H1 (cell line): ENCODE results near the gene ANK3. TPM values are rescaled to one million over a fixed set of nuclear protein-coding genes. Genes with fewer than 3 reads are reported as not detected.

Experiments
- CTCF ChIA-PET: fragments of 300-600 bp; sonication (Branson Sonifier 250); formaldehyde crosslinking; loops from one replicate; lab custom pipeline; 2021; ENCODE audit not compliant: partially characterized antibody; lab: Charles Lee
- POLR2A ChIA-PET: fragments of 300-600 bp; sonication (Branson Sonifier 250); formaldehyde crosslinking; loops from one replicate; lab custom pipeline; 2021; ENCODE audit warnings: inconsistent platforms; ENCODE audit not compliant: partially characterized antibody; lab: Charles Lee
- DNase-seq, 2 experiments: peaks; one replicate each; pipeline versions ENCODE4 v3.0.0 to v3.0.0-alpha.2; 2010 to 2022; ENCODE audit warnings: low spot score in 2 of 2, low read depth in 1 of 2, mixed read lengths in 1 of 2
- FAIRE-seq: peaks from 2 replicates; lab custom pipeline; 2011; peaks lifted over from hg19 to GRCh38; lab: Jason Lieb, UNC
- H2AFZ ChIP-seq: 2 replicates; pipeline ENCODE4 v1.8.1; 2012; ENCODE audit warnings: low read length, inconsistent platforms
- H2AK5ac ChIP-seq: 2 replicates; pipeline ENCODE4 v1.6.1; 2013; ENCODE audit warnings: low read depth, low read length
- H2BK120ac ChIP-seq: replicated peaks from 2 replicates; pipeline ENCODE3; 2013; ENCODE audit warnings: low read depth, low read length, inconsistent platforms
- H2BK12ac ChIP-seq: 2 replicates; pipeline ENCODE4 v1.6.1; 2013; ENCODE audit warnings: low read depth, low read length
- H2BK15ac ChIP-seq: 2 replicates; pipeline ENCODE4 v1.6.1; 2013; ENCODE audit warnings: low read length
- H2BK20ac ChIP-seq: 2 replicates; pipeline ENCODE4 v1.6.1; 2013; ENCODE audit warnings: low read length
- H2BK5ac ChIP-seq: 2 replicates; pipeline ENCODE4 v1.6.1; 2013; ENCODE audit warnings: low read depth, low read length
- H3K14ac ChIP-seq: 2 replicates; pipeline ENCODE4 v1.6.1; 2013; ENCODE audit warnings: inconsistent platforms; ENCODE audit not compliant: insufficient read length
- H3K18ac ChIP-seq: 2 replicates; pipeline ENCODE4 v1.6.1; 2013; ENCODE audit warnings: low read length; ENCODE audit errors: extremely low read depth
- H3K23ac ChIP-seq: 2 replicates; pipeline ENCODE4 v1.6.1; 2013; ENCODE audit warnings: inconsistent platforms; ENCODE audit not compliant: insufficient read length
- H3K23me2 ChIP-seq: 2 replicates; pipeline ENCODE4 v1.6.1; 2013; ENCODE audit warnings: low read depth, low read length
- H3K27ac ChIP-seq: 2 replicates; pipeline ENCODE4 v1.6.1; 2011; ENCODE audit warnings: low read depth, low read length, inconsistent platforms
- H3K27me3 ChIP-seq, 4 experiments: replicated peaks in 1 of 4; 1 replicate in 1 of 4; 2 replicates in 3 of 4; pipeline versions ENCODE4 v1.6.1 to v1.8.1; 2011 to 2013; ENCODE audit warnings: low read length in 3 of 4, mild to moderate bottlenecking in 3 of 4, inconsistent platforms in 2 of 4, mixed read lengths in 2 of 4, moderate library complexity in 1 of 4; ENCODE audit not compliant: control insufficient read depth in 3 of 4, insufficient read depth in 3 of 4; ENCODE audit errors: extremely low read depth in 1 of 4
- H3K36me3 ChIP-seq, 4 experiments: 2 replicates each; pipeline versions ENCODE4 v1.6.1 to v1.8.1; 2011 to 2013; ENCODE audit warnings: mild to moderate bottlenecking in 4 of 4, low read length in 3 of 4, moderate library complexity in 2 of 4, control low read depth in 1 of 4, inconsistent platforms in 1 of 4; ENCODE audit not compliant: insufficient read depth in 4 of 4, control insufficient read depth in 2 of 4
- H3K4ac ChIP-seq: replicated peaks from 2 replicates; pipeline ENCODE3; 2013; ENCODE audit warnings: low read length, low read depth, mixed read lengths, inconsistent platforms; ENCODE audit not compliant: insufficient read length
- H3K4me1 ChIP-seq, 4 experiments: replicated peaks in 1 of 4; 1 replicate in 1 of 4; 2 replicates in 3 of 4; pipeline versions ENCODE4 v1.6.1 to v1.8.1; 2011 to 2013; ENCODE audit warnings: low read length in 3 of 4, inconsistent platforms in 2 of 4, mixed read lengths in 1 of 4; ENCODE audit not compliant: insufficient read depth in 4 of 4, control insufficient read depth in 3 of 4
- H3K4me2 ChIP-seq, 2 experiments: 2 replicates each; pipeline versions ENCODE4 v1.6.1 to v1.8.1; 2011 to 2013; ENCODE audit warnings: low read depth in 2 of 2, low read length in 2 of 2, control low read depth in 1 of 2, inconsistent platforms in 1 of 2, mild to moderate bottlenecking in 1 of 2; ENCODE audit not compliant: insufficient read depth in 1 of 2
- H3K4me3 ChIP-seq, 4 experiments: fragments of 200-600, 300-600 bp in 1 of 4; sonication (generic), shearing (Covaris generic), sonication (Bioruptor Twin) in 1 of 4; 2 replicates each; pipeline versions ENCODE4 v1.5.1 to v1.8.1; 2011 to 2016; ENCODE audit warnings: low read length in 4 of 4, low read depth in 3 of 4, control low read depth in 2 of 4, inconsistent platforms in 2 of 4, mild to moderate bottlenecking in 2 of 4, mixed read lengths in 1 of 4, moderate library complexity in 1 of 4; ENCODE audit not compliant: insufficient read depth in 2 of 4; ENCODE audit errors: extremely low read depth in 1 of 4
- H3K56ac ChIP-seq: replicated peaks from 2 replicates; pipeline ENCODE3; 2013; ENCODE audit warnings: low read depth, mild to moderate bottlenecking, mixed read lengths, low read length, inconsistent platforms; ENCODE audit not compliant: insufficient read length
- H3K79me1 ChIP-seq: 2 replicates; pipeline ENCODE4 v1.6.1; 2013; ENCODE audit warnings: low read depth, low read length, control low read depth
- H3K79me2 ChIP-seq, 2 experiments: 2 replicates each; pipeline versions ENCODE4 v1.6.1 to v1.8.1; 2012 to 2013; ENCODE audit warnings: low read length in 2 of 2, mild to moderate bottlenecking in 2 of 2, inconsistent platforms in 1 of 2; ENCODE audit not compliant: insufficient read depth in 2 of 2, control insufficient read depth in 1 of 2
- H3K9ac ChIP-seq, 4 experiments: replicated peaks in 1 of 4; 1 replicate in 1 of 4; 2 replicates in 3 of 4; pipeline versions ENCODE4 v1.6.1 to v1.8.1; 2011 to 2013; ENCODE audit warnings: low read depth in 3 of 4, low read length in 3 of 4, control low read depth in 2 of 4, mild to moderate bottlenecking in 2 of 4, moderate library complexity in 2 of 4, inconsistent platforms in 1 of 4; ENCODE audit errors: extremely low read depth in 1 of 4
- H3K9me3 ChIP-seq, 2 experiments: 2 replicates each; pipeline versions ENCODE4 v1.6.1 to v1.8.1; 2012 to 2013; ENCODE audit warnings: mild to moderate bottlenecking in 2 of 2, moderate library complexity in 2 of 2, control low read depth in 1 of 2, inconsistent platforms in 1 of 2, low read depth in 1 of 2, low read length in 1 of 2, mixed read lengths in 1 of 2; ENCODE audit not compliant: insufficient read depth in 2 of 2
- H4K20me1 ChIP-seq, 2 experiments: replicated peaks in 1 of 2; 2 replicates each; pipeline versions ENCODE3 to v1.8.1; 2011 to 2013; ENCODE audit warnings: inconsistent platforms in 2 of 2, low read length in 2 of 2, mild to moderate bottlenecking in 1 of 2; ENCODE audit not compliant: insufficient read depth in 2 of 2, control insufficient read depth in 1 of 2
- H4K5ac ChIP-seq: 2 replicates; pipeline ENCODE4 v1.6.1; 2013; ENCODE audit warnings: low read length, low read depth, mixed read lengths, inconsistent platforms; ENCODE audit not compliant: insufficient read length
- H4K8ac ChIP-seq: 2 replicates; pipeline ENCODE4 v1.8.0; 2013; ENCODE audit warnings: mild to moderate bottlenecking, moderate library complexity, low read length, inconsistent platforms; ENCODE audit not compliant: insufficient read depth; ENCODE audit errors: extremely low read depth
- H4K91ac ChIP-seq: replicated peaks from 2 replicates; pipeline ENCODE3; 2013; ENCODE audit warnings: low read length, mixed read lengths, inconsistent platforms; ENCODE audit not compliant: insufficient read length
- CTCF ChIP-seq, 3 experiments: IDR thresholded peaks; 1 replicate in 2 of 3; 2 replicates in 1 of 3; pipeline versions ENCODE4 v1.5.1 to v1.6.1; 2011; ENCODE audit warnings: low read length in 3 of 3, mild to moderate bottlenecking in 3 of 3, inconsistent platforms in 2 of 3, low read depth in 1 of 3, moderate library complexity in 1 of 3; ENCODE audit not compliant: insufficient read depth in 1 of 3; ENCODE audit errors: control extremely low read depth in 1 of 3
- SP1 ChIP-seq: IDR thresholded peaks from 2 replicates; pipeline ENCODE4 v1.6.1; 2011; ENCODE audit warnings: low read depth, low read length
- SP4 ChIP-seq: IDR thresholded peaks from 2 replicates; pipeline ENCODE4 v1.6.1; 2012; ENCODE audit warnings: low read length, inconsistent platforms
- TAF1 ChIP-seq: IDR thresholded peaks from 2 replicates; pipeline ENCODE4 v1.6.1; 2011; ENCODE audit warnings: mild to moderate bottlenecking, low read depth, low read length
- TAF7 ChIP-seq: optimal IDR thresholded peaks from 2 replicates; pipeline ENCODE3; 2011; ENCODE audit warnings: low read depth, mild to moderate bottlenecking, inconsistent platforms, low read length, moderate library complexity, borderline replicate concordance
- TBP ChIP-seq: IDR thresholded peaks from 2 replicates; pipeline ENCODE4 v1.6.1; 2011; ENCODE audit warnings: low read depth, low read length, improper control_type of control experiment
- TEAD4 ChIP-seq: IDR thresholded peaks from 2 replicates; pipeline ENCODE4 v1.6.1; 2012; ENCODE audit warnings: low read depth, low read length, inconsistent platforms, mixed read lengths
- WGBS, 2 experiments: shearing (Covaris generic) in 1 of 2; methylation state at CpG; one replicate each; pipeline versions ENCODE4 v1.1.6 to v1.1.7; 2013 to 2015; ENCODE audit warnings: low lambda C conversion rate in 2 of 2, mixed read lengths in 2 of 2, inconsistent platforms in 1 of 2, low coverage in 1 of 2, missing lambda C conversion rate in 1 of 2; ENCODE audit not compliant: insufficient replicate concordance in 2 of 2, insufficient coverage in 1 of 2, insufficient read length in 1 of 2; ENCODE audit errors: extremely low coverage in 1 of 2, missing lambda C conversion rate in 1 of 2; 5-methylcytosine and 5-hydroxymethylcytosine counted together
- polyA plus RNA-seq, 7 experiments: library from polyadenylated mRNA; depleted of rRNA in 3 of 7; stranded (reverse) in 5 of 7; unstranded in 2 of 7; fragments of >200 nt in 5 of 7; fragments of 200-250 nt in 2 of 7; gene quantifications; 1 replicate in 5 of 7; 2 replicates in 1 of 7; 4 replicates in 1 of 7; pipeline versions ENCODE4 v1.2.1 to v1.2.3, GENCODE V29; 2011 to 2013; ENCODE audit warnings: missing spikeins in 2 of 7, mixed read lengths in 2 of 7
- total RNA-seq: library from RNA; stranded (reverse); fragmentation: NEBNext Ultra II Directional; extraction: Animal tissue kit (Norgen Biotek cat#: 25700); gene quantifications from 2 replicates; pipeline ENCODE4 v1.2.1, GENCODE V29; 2021

Gene ANK3
- total and polyA plus RNA-seq, 2 of the 8 experiments (the other 6 are each of a cell fraction or from before 2014, with no cell fraction given) = 18.1 to 67.9 TPM

- no peaks in the 10 kb centered on the region for H3K36me3 ChIP-seq
- peaks cover 1 to 6% (median 3%) of the 10 kb centered on the region in 4 experiments; a peak in 5 of 7 replicates for H3K4me1 ChIP-seq
- WGBS, 2 experiments = 93% methylated on average over 4 of the region's 4 CpGs; no CpG with 5 or more reads in 1 of the 2 experiments
- H4K5ac ChIP-seq = no peak overlapping the region
- H3K4me3 ChIP-seq = no peak overlapping the region
- DNase-seq (no peak), FAIRE-seq (no peak)
- H4K91ac ChIP-seq = no peak overlapping the region
- no peaks in the 10 kb centered on the region for H3K23me2 ChIP-seq
- H3K79me2 ChIP-seq = no peaks in the 10 kb centered on the region
- no peak overlapping the region for H3K56ac ChIP-seq
- H2BK15ac ChIP-seq = no peak overlapping the region
- TF ChIP-seq TEAD4 (no peak), TAF7 (no peak), TAF1 (no peak), SP1 (no peak), TBP (no peak), CTCF (IDR thresholded peaks at IDR 0.05; ENCODE audit: control extremely low read depth in 1 of 3, insufficient read depth in 1 of 3, low read depth in 1 of 3, low read length in 3 of 3) (no peak), SP4 (no peak)
- H4K8ac ChIP-seq = no peak overlapping the region
- H2BK12ac ChIP-seq = no peak overlapping the region
- no peak overlapping the region for H3K14ac ChIP-seq
- no peaks in the 10 kb centered on the region for H3K79me1 ChIP-seq
- no peak overlapping the region for H3K4me2 ChIP-seq
- H3K23ac ChIP-seq = no peak overlapping the region
- H3K4ac ChIP-seq = no peak overlapping the region
- no peak overlapping the region for H2AFZ ChIP-seq
- CTCF ChIA-PET = interaction anchor here (1.2 kb wide), 1 partner anchor 37 kb away, joined by 3 read pairs; no protein-coding TSS in a partner anchor
- POLR2A ChIA-PET = no interaction called here
- H2AK5ac ChIP-seq = no peak overlapping the region
- H2BK5ac ChIP-seq = no peak overlapping the region
- H3K27ac ChIP-seq = no peak overlapping the region
- no peak overlapping the region for H2BK120ac ChIP-seq
- no peak overlapping the region for H3K9ac ChIP-seq
- H3K27me3 ChIP-seq = no peaks in the 10 kb centered on the region
- H3K18ac ChIP-seq = no peak overlapping the region
- no peak overlapping the region for H2BK20ac ChIP-seq
- no peaks in the 10 kb centered on the region for H3K9me3 ChIP-seq
- no peaks in the 10 kb centered on the region for H4K20me1 ChIP-seq
Measured at GRCh38 chr10:60372436-60372835, 17.2 kb downstream of the ANK3 start.
